Umbilical cord (tissue), 2 donors: ENCODE results near the gene CENPU. TPM values are rescaled to one million over a fixed set of nuclear protein-coding genes. Genes with fewer than 3 reads are reported as not detected.
"Not testable (repeated sequence)": the region's sequence is repeated elsewhere in the genome, so short reads cannot be mapped to it uniquely, and the experiment has no call there.

ENCODE experiments used
- DNase-seq: peaks from one replicate; pipeline ENCODE4 v3.0.0-alpha.2; 2015; ENCODE audit warnings: low spot score
- total RNA-seq: library from RNA; depleted of rRNA; stranded (reverse); fragments of >200 nt; gene quantifications from one replicate; pipeline ENCODE4 v1.2.3, GENCODE V29; 2014; ENCODE audit warnings: low replicate concordance; ENCODE audit not compliant: insufficient read depth

CENPU gene
- total RNA-seq, 1 donor from 2014 or later = 13.2 TPM

GRCh38 chr4:184752496-184753275, 18.8 kb upstream of the CENPU start:
- DNase-seq = no peak

DNA sequence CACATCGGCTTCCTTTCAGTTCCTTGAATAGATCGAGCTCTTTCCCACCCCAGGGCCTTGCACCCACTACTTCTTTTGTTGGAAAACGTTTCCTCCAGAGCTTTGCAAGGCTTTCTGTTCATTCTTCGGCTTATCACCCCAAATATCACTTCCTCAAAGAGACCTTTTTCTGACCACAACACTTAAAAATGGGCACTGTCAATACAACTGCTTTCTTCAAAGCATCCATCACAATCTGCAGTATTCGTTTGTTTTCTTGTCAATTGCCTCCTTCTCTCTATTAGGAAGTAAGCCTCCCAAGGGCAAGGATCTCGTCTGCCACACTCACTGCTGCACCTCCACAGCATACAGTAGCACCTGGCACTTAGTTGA, 17.7 kb upstream of the CENPU start:
- DNase-seq = no peak

- DNase-seq = peak; percentile 33
These were observed 17.2 kb upstream of the CENPU start for GRCh38 chr4:184750926-184751584.

- peak; percentile 87 for DNase-seq
These were observed 14.4 kb upstream of the CENPU start for GRCh38 chr4:184748251-184748652.

GRCh38 chr4:184747034-184747830, 13.3 kb upstream of the CENPU start:
- DNase-seq = no peak

DNA sequence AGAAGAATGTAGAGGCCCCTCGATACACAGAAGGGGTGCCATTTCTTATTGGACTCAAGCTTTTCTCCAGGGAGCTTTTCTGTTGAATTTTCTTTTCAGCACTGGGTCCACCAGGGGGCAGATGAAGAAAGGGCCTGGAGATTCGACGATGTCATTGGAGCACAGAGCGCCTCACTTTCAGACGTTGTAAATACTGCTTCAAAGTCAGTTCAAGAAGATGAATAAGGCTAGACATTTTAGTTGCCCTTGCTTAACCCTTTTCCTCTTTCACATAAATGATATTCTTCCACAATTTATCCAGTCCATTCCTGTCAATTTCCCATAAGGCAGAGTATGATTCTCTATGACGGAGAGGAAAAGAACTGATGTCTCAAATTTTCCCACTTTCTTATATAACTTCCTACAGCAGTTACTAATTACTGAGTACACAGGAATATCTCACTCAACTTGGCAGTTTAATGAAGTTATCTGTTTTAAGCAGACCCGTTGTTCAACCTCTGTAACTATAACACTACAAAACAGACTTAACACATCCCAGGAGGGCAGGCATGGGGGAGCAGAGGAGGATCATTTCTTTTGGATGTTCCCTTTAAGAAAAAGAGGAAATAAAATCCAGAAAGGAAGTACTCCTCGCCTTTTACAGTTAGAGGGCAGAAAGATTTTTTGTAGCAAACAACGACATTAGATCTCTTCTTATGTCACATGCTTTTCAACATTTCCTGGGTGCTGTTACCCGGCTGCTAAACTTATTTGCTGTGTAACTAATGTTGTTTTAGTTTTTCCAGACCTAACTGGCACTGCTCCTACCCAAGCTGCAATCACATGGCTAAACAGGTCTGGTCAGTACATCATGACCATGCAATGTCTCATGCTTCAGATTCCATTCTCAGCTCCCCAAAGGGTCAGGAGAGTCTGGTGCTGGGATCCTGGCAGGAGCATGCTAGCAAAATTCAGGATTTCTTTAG, 12.2 kb upstream of the CENPU start:
- DNase-seq = peak; percentile 90

- DNase-seq = no peak
These were observed 10.3 kb upstream of the CENPU start for GRCh38 chr4:184744236-184744635.

DNA sequence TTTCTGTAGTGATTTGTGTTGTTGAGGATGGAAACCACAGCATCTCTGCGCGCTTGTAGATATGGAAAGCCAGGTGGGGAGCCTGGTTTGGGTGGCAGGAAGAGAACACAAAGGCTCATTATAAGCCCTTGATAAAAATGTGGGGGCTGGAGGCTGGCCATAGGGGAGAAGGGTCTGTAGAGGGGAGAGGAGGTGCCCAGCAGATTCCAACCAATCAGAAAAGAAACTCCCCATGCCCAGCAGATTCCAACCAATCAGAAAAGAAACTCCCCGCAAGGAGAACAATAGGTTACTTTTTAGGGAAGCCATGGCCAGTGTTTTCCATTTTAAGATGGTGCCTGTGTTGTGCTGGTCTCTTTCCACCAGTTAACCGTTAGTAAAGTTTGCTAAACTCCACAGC, 9.8 kb upstream of the CENPU start:
- DNase-seq = no peak

- not testable (repeated sequence) for DNase-seq
These were observed 7.8 kb upstream of the CENPU start for GRCh38 chr4:184741651-184742050.

DNA sequence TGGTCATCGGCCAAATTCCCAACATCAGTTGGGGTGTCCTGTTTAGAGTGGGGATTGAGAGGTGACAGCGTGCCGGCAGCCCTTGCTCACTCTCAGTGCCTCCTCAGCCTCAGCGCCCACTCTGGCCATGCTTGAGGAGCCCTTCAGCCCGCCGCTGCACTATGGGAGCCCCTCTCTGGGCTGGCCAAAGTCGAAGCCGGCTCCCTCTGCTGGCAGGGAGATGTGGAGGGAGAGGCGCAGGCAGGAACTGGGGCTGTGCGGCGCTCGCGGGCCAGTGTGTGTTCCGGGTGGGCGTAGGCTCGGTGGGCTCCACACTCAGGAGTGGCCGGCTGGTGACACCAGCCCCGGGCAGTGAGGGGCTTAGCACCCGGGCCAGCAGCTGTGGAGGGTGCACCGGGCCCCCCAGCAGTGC, 7.1 kb upstream of the CENPU start:
- no peak for DNase-seq

GRCh38 chr4:184739575-184739974, 5.7 kb upstream of the CENPU start:
- not testable (repeated sequence) for DNase-seq

- no peak for DNase-seq
These were observed 862 bp upstream of the CENPU start for GRCh38 chr4:184734758-184735157.

DNA sequence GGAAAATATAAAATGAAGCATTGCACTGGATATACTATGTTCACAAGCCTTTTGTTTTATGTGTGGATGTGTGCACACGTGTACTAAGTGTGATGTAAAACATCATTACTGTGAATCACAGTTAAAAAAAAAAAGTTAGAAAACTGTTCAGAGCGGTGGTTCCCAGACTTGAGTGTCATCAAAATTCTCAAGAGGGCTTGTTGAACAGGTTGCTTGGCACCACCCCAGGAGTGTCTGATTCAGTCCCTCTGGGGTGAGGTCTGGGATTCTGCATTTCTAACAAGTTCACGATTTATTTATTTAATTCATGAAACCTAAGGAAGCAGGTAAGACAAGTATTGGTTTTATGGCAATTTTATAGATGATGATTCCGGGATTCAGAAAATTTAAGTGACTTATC, 1.8 kb downstream of the CENPU start:
- peak; percentile 47 for DNase-seq

DNA sequence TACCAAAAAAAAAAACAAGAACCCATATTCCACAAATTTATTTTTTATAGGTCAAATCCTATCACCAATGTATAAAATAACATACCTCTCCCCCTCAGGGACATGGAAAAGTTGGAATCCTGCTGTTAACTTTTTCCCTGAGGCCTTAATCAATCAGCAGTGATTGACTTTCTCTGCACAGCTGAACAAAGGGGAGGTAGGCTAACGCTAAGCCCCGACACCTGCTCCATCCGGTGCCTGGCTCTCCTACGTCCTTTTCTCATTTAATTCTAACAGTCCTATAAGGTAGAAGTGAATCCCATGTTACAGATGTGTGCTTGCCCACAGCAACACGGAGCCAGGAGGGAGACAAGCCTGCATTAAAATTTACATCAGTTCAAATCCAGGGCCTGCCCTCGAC, 2.8 kb downstream of the CENPU start:
- DNase-seq = no peak

- no peak for DNase-seq
These were observed 4.0 kb downstream of the CENPU start for GRCh38 chr4:184729946-184730345.

- DNase-seq = no peak
These were observed 5.0 kb downstream of the CENPU start for GRCh38 chr4:184728858-184729257.

- no peak for DNase-seq
These were observed 6.5 kb downstream of the CENPU start for GRCh38 chr4:184727430-184727829.

DNA sequence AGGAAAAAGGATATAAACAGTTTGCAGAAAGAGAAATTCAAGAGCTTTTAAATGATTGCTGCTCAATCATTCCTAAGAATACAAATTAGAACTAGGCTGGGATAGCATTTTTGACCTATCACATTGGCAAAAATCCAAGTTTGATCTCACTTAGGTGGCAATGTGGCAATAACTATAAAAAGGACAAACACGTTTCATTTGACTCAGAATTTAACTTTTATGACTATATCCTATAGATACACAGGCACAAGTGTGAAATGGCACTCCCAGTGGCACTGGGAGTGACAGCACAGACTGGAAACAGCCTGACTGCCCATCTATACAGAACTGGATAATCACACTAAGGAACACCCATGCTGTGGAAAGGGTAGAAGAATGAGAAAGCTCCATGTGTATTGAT, 11.1 kb downstream of the CENPU start:
- DNase-seq = no peak

- no peak for DNase-seq
These were observed 12.6 kb downstream of the CENPU start for GRCh38 chr4:184721254-184721653.

DNA sequence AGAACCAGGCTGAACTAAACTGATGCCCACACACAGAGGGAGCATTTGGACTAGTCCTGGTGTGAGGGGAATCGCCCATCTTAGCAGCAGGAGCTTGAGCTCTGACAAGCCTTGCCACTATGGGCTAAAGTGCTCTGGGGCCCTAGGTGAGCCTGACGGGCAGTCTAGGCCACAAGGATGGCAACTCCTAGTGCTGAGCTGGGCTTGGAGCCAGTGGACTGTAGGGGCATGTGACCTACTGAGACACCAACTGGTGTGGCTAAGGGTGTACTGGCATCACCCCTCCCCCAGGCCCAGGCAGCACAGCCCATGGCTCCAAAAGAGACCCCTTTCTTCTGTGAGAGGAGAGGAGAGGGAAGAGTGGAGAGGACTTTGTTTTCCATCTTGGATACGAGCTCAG, 14.5 kb downstream of the CENPU start:
- no peak for DNase-seq

- no peak for DNase-seq
These were observed 18.4 kb downstream of the CENPU start for GRCh38 chr4:184715526-184715925.
